NCI-H1930 (cell line): ENCODE measurements around the gene TMEM132C.

Source experiments
- DNase-seq, 2 experiments: peaks; one replicate each; lab custom pipeline; 2025; lab: John Stamatoyannopoulos, UW

The TMEM132C gene

GRCh38 chr12:128288896-128289295 is 21.9 kb downstream of the TMEM132C start:
- DNase-seq = no peak

- no peak for DNase-seq
Measured at GRCh38 chr12:128290938-128291337, 24.0 kb downstream of the TMEM132C start.

GRCh38 chr12:128298091-128298748 is 31.2 kb downstream of the TMEM132C start:
- DNase-seq = no peak

- no peak for DNase-seq
Measured at GRCh38 chr12:128305336-128305892, 38.4 kb downstream of the TMEM132C start.

- no peak for DNase-seq
Measured at GRCh38 chr12:128307791-128308190, 40.8 kb downstream of the TMEM132C start.

GRCh38 chr12:128312661-128313060 is 45.7 kb downstream of the TMEM132C start:
- DNase-seq = no peak

- DNase-seq = no peak
Measured at GRCh38 chr12:128313931-128314330, 47.0 kb downstream of the TMEM132C start.

- no peak for DNase-seq
Measured at GRCh38 chr12:128314611-128315010, 47.6 kb downstream of the TMEM132C start.

GRCh38 chr12:128316078-128316477 is 49.1 kb downstream of the TMEM132C start:
- DNase-seq = no peak

GRCh38 chr12:128316973-128317526 is 50.1 kb downstream of the TMEM132C start:
- peak in 1 of 2 experiments; percentile 88 for DNase-seq

- peak; percentile 79 to 91 for DNase-seq
Measured at GRCh38 chr12:128318341-128318740, 51.4 kb downstream of the TMEM132C start.

- DNase-seq = peak in 1 of 2 experiments; percentile 26
Measured at GRCh38 chr12:128318946-128319345, 52.0 kb downstream of the TMEM132C start.

- no peak for DNase-seq
Measured at GRCh38 chr12:128322341-128322740, 55.4 kb downstream of the TMEM132C start.

GRCh38 chr12:128323145-128323920 is 56.4 kb downstream of the TMEM132C start:
- peak in 1 of 2 experiments; percentile 36 for DNase-seq

- DNase-seq = no peak
Measured at GRCh38 chr12:128325646-128326045, 58.7 kb downstream of the TMEM132C start.

- DNase-seq = no peak
Measured at GRCh38 chr12:128326406-128326805, 59.4 kb downstream of the TMEM132C start.

GRCh38 chr12:128328961-128329360 is 62.0 kb downstream of the TMEM132C start:
- DNase-seq = no peak

GRCh38 chr12:128336204-128337070 is 69.5 kb downstream of the TMEM132C start:
- no peak for DNase-seq

GRCh38 chr12:128337071-128337345 is 70.0 kb downstream of the TMEM132C start:
- no peak for DNase-seq

GRCh38 chr12:128337431-128338170 is 70.6 kb downstream of the TMEM132C start:
- no peak for DNase-seq

- no peak for DNase-seq
Measured at GRCh38 chr12:128338386-128339125, 71.6 kb downstream of the TMEM132C start.
